Mammary epithelial cell (primary cell): ENCODE data around the gene ROBO1.

Experiments used
- CTCF ChIP-seq, 2 donors: IDR thresholded peaks in 1 of 2; conservative IDR thresholded peaks in 1 of 2; 2 replicates each; pipeline ENCODE4 v1.5.1; 2011 to 2012; ENCODE audit warnings: inconsistent platforms in 2 of 2, low read length in 2 of 2, mild to moderate bottlenecking in 2 of 2, control low read depth in 1 of 2, low read depth in 1 of 2; ENCODE audit not compliant: insufficient read depth in 1 of 2; ENCODE audit errors: extremely low read depth in 1 of 2
- EZH2 ChIP-seq: IDR thresholded peaks from 2 replicates; pipeline ENCODE4 v1.6.1; 2012; ENCODE audit warnings: low read length, inconsistent platforms, borderline replicate concordance

GRCh38 chr3:79534727-79535126 lies 233.1 kb downstream of the ROBO1 start:
- no peak for TF ChIP-seq CTCF (conservative IDR thresholded peaks at IDR 0.05 in 1 of 2, IDR thresholded peaks at IDR 0.05 in 1 of 2; ENCODE audit: extremely low read depth in 1 of 2, insufficient read depth in 1 of 2, low read depth in 1 of 2, low read length in 2 of 2)
- TF ChIP-seq EZH2: no peak
